ENCODE measurements around the gene DENND2A. TPM values are rescaled to one million over a fixed set of nuclear protein-coding genes. Genes with fewer than 3 reads are reported as not detected.

The DENND2A gene
- polyA plus RNA-seq, 2 of the 4 experiments (the other 2 are of a cell fraction) = 0.37 to 0.63 TPM

GRCh38 chr7:140604760-140605159 lies 35.9 kb downstream of the DENND2A start:
- 79% methylated on average over 4 of the region's 4 CpGs for WGBS (ENCODE audit: missing lambda C conversion rate)
- Histone ChIP-seq H3K4me2 (peak overlapping the region; percentile 49), H3K27ac (peak overlapping the region; percentile 2 to 45; a peak in 2 of 6 replicates), H3K4me3 (no peak overlapping the region), H3K9me3 (no peaks in the 10 kb centered on the region), H3K4me1 (peaks cover 16% of the 10 kb centered on the region)
- CTCF ChIA-PET = interaction anchor here (0.6 to 3.7 kb wide), 5 partner anchors 13 to 87 kb away, joined by 3 to 19 read pairs (median 3); no protein-coding TSS in a partner anchor
- POLR2A ChIA-PET = no interaction called here
- ATAC-seq = peak; percentile 52 to 79; a peak in 4 of 6 replicates
- peak in 1 of 2 experiments; percentile 52 for DNase-seq (ENCODE audit: low read depth in 1 of 2, low spot score in 1 of 2)
- no peak for TF ChIP-seq FOSL2 (IDR thresholded peaks at IDR 0.05)
- TF ChIP-seq FOSL2 (CRISPR knock-in tag; IDR thresholded peaks at IDR 0.05) = peak; percentile 60
- TF ChIP-seq MAFK (IDR thresholded peaks at IDR 0.05; ENCODE audit: partially characterized antibody) = no peak
- FAIRE-seq = no peak

- Histone ChIP-seq H3K27ac (no peak overlapping the region), H3K4me1 (peaks cover 16% of the 10 kb centered on the region), H3K4me3 (no peak overlapping the region), H3K9me3 (no peaks in the 10 kb centered on the region), H3K4me2 (peak overlapping the region; percentile 49; the same call in 1 of the 3 replicates)
- FAIRE-seq (no peak), ATAC-seq (no peak), DNase-seq (ENCODE audit: low read depth in 1 of 2, low spot score in 1 of 2) (no peak)
- TF ChIP-seq HOXB13 (CRISPR knock-in tag; IDR thresholded peaks at IDR 0.05; ENCODE audit: low read depth) (no peak), SREBF2 (IDR thresholded peaks at IDR 0.05) (no peak), ATOH8 (CRISPR knock-in tag; IDR thresholded peaks at IDR 0.05; ENCODE audit: low read depth) (no peak), FOXS1 (CRISPR knock-in tag; IDR thresholded peaks at IDR 0.05) (no peak), MAX (IDR thresholded peaks at IDR 0.05) (no peak), MAFK (IDR thresholded peaks at IDR 0.05; ENCODE audit: partially characterized antibody) (no peak), EHMT2 (IDR thresholded peaks at IDR 0.05; ENCODE audit: low read depth) (no peak), NFE2L2 (conservative IDR thresholded peaks at IDR 0.05; ENCODE audit: low read length) (no peak), MYC (IDR thresholded peaks at IDR 0.05; ENCODE audit: borderline replicate concordance, low read length) (no peak), FOSL2 (IDR thresholded peaks at IDR 0.05) (no peak), FOSL2 (CRISPR knock-in tag; IDR thresholded peaks at IDR 0.05) (no peak), ZNF302 (CRISPR knock-in tag; IDR thresholded peaks at IDR 0.05) (no peak), NR3C1 (IDR thresholded peaks at IDR 0.05) (no peak), PBX3 (IDR thresholded peaks at IDR 0.05) (no peak), KDM5A (IDR thresholded peaks at IDR 0.05) (no peak), HES2 (IDR thresholded peaks at IDR 0.05) (no peak), JUNB (IDR thresholded peaks at IDR 0.05) (no peak), PHF8 (IDR thresholded peaks at IDR 0.05; ENCODE audit: borderline replicate concordance, low read depth) (no peak), HOXA7 (CRISPR knock-in tag; IDR thresholded peaks at IDR 0.05) (no peak), CEBPB (IDR thresholded peaks at IDR 0.05) (no peak)
- ChIA-PET CTCF (interaction anchor here (1.4 to 3.7 kb wide), 2 partner anchors 21 to 86 kb away, joined by 3 to 19 read pairs; no protein-coding TSS in a partner anchor), POLR2A (no interaction called here)
- 95% methylated on average over 7 of the region's 7 CpGs for WGBS (ENCODE audit: missing lambda C conversion rate)
These were observed 36.5 kb downstream of the DENND2A start for GRCh38 chr7:140604076-140604475.

GRCh38 chr7:140601566-140602174 lies 38.9 kb downstream of the DENND2A start:
- Histone ChIP-seq H3K4me3 (no peak overlapping the region), H3K27ac (no peak overlapping the region), H3K4me1 (peaks cover 16% of the 10 kb centered on the region), H3K9me3 (no peaks in the 10 kb centered on the region), H3K4me2 (no peak overlapping the region)
- DNase-seq (ENCODE audit: low read depth in 1 of 2, low spot score in 1 of 2) (no peak), FAIRE-seq (no peak), ATAC-seq (no peak)
- 87% methylated on average over 21 of the region's 21 CpGs for WGBS (ENCODE audit: missing lambda C conversion rate)
- ChIA-PET POLR2A (no interaction called here), CTCF (no interaction called here)
- no peak for TF ChIP-seq JUNB (IDR thresholded peaks at IDR 0.05)
- no peak for TF ChIP-seq CEBPB (IDR thresholded peaks at IDR 0.05)
- no peak for TF ChIP-seq CBX2 (IDR thresholded peaks at IDR 0.05; ENCODE audit: borderline replicate concordance, low read depth)
- TF ChIP-seq RNF2 (IDR thresholded peaks at IDR 0.05; ENCODE audit: borderline replicate concordance, low read depth) = no peak
- no peak for TF ChIP-seq REST (IDR thresholded peaks at IDR 0.05)
- TF ChIP-seq EHF (CRISPR knock-in tag; IDR thresholded peaks at IDR 0.05) = no peak
- TF ChIP-seq HOXA7 (CRISPR knock-in tag; IDR thresholded peaks at IDR 0.05) = no peak
- no peak for TF ChIP-seq ATOH8 (CRISPR knock-in tag; IDR thresholded peaks at IDR 0.05; ENCODE audit: low read depth)
- no peak for TF ChIP-seq MAX (IDR thresholded peaks at IDR 0.05)
- no peak for TF ChIP-seq FOXS1 (CRISPR knock-in tag; IDR thresholded peaks at IDR 0.05)
- no peak for TF ChIP-seq ZFP36 (IDR thresholded peaks at IDR 0.05; ENCODE audit: borderline replicate concordance, partially characterized antibody)
- TF ChIP-seq HEYL (CRISPR knock-in tag; IDR thresholded peaks at IDR 0.05) = no peak

All from A549 (cell line).